HG02763 (cell line): Measurements from ENCODE around the gene TATDN2.
A peak's percentile ranks its signal among the peaks of the same experiment; 100 is the strongest.
"Not testable (repeated sequence)": the region's sequence is repeated elsewhere in the genome, so short reads cannot be mapped to it uniquely, and the experiment has no call there.

Experiments used
- ATAC-seq: cut with Tn5 transposase; IDR thresholded peaks from one replicate; pipeline ENCODE4 v1.9.1; 2021; ENCODE audit warnings: mild to moderate bottlenecking, moderate library complexity; ENCODE audit not compliant: unreplicated experiment

TATDN2 gene

GRCh38 chr3:10289077-10289476, 40.8 kb downstream of the TATDN2 start:
- ATAC-seq = no peak

- ATAC-seq = no peak
These were observed 41.6 kb downstream of the TATDN2 start for GRCh38 chr3:10289787-10290355.

- ATAC-seq = no peak
These were observed 42.4 kb downstream of the TATDN2 start for GRCh38 chr3:10290481-10291176.

- ATAC-seq = no peak
These were observed 43.4 kb downstream of the TATDN2 start for GRCh38 chr3:10291641-10292040.

- ATAC-seq = peak; percentile 65
These were observed 44.5 kb downstream of the TATDN2 start, which contains the start of gene GHRL for GRCh38 chr3:10292505-10293419. TSS of gene GHRL (minus strand) at chr3:10292947. CDS start at chr3:10290180, 2,767 bp downstream.

- no peak for ATAC-seq
These were observed 45.8 kb downstream of the TATDN2 start for GRCh38 chr3:10294030-10294586.

- ATAC-seq = not testable (repeated sequence)
These were observed 49.8 kb downstream of the TATDN2 start for GRCh38 chr3:10298064-10298463.

GRCh38 chr3:10299175-10299574, 50.9 kb downstream of the TATDN2 start:
- no peak for ATAC-seq

- ATAC-seq = no peak
These were observed 51.4 kb downstream of the TATDN2 start for GRCh38 chr3:10299679-10300078.

- no peak for ATAC-seq
These were observed 51.8 kb downstream of the TATDN2 start for GRCh38 chr3:10300087-10300486.

- ATAC-seq = no peak
These were observed 54.8 kb downstream of the TATDN2 start for GRCh38 chr3:10303105-10303504.

- no peak for ATAC-seq
These were observed 55.5 kb downstream of the TATDN2 start for GRCh38 chr3:10303785-10304184.

GRCh38 chr3:10304905-10305304, 56.6 kb downstream of the TATDN2 start:
- no peak for ATAC-seq

GRCh38 chr3:10305331-10305902, 57.2 kb downstream of the TATDN2 start:
- ATAC-seq = no peak

- no peak for ATAC-seq
These were observed 57.9 kb downstream of the TATDN2 start for GRCh38 chr3:10306156-10306555.

- no peak for ATAC-seq
These were observed 60.4 kb downstream of the TATDN2 start for GRCh38 chr3:10308678-10309077.

- ATAC-seq = no peak
These were observed 61.5 kb downstream of the TATDN2 start for GRCh38 chr3:10309736-10310135.

GRCh38 chr3:10310578-10310977, 62.3 kb downstream of the TATDN2 start:
- ATAC-seq = no peak

- ATAC-seq = no peak
These were observed 63.5 kb downstream of the TATDN2 start for GRCh38 chr3:10311710-10312109.

- ATAC-seq = no peak
These were observed 64.1 kb downstream of the TATDN2 start for GRCh38 chr3:10312391-10312790.

GRCh38 chr3:10312861-10313260, 64.6 kb downstream of the TATDN2 start:
- no peak for ATAC-seq
